Retinal pigment epithelial cell (primary cell): ENCODE data around the gene SUPT3H.

Experiments used
- DNase-seq: peaks from one replicate; pipeline ENCODE4 v3.0.0-alpha.2; 2010; ENCODE audit warnings: low read depth
- H3K4me3 ChIP-seq: 2 replicates; pipeline ENCODE4 v1.5.1; 2011; ENCODE audit warnings: mild to moderate bottlenecking, low read length, control low read depth, moderate library complexity
- TF ChIP-seq, protein P1 (sequence below): conservative IDR thresholded peaks from 2 replicates; pipeline ENCODE4 v1.5.1; 2011; ENCODE audit warnings: low read depth, low read length, control low read depth, inconsistent platforms

The SUPT3H gene

GRCh38 chr6:45222380-45222779 is 155.4 kb downstream of the SUPT3H start:
- no peak overlapping the region for H3K4me3 ChIP-seq
- TF ChIP-seq, protein P1, sequence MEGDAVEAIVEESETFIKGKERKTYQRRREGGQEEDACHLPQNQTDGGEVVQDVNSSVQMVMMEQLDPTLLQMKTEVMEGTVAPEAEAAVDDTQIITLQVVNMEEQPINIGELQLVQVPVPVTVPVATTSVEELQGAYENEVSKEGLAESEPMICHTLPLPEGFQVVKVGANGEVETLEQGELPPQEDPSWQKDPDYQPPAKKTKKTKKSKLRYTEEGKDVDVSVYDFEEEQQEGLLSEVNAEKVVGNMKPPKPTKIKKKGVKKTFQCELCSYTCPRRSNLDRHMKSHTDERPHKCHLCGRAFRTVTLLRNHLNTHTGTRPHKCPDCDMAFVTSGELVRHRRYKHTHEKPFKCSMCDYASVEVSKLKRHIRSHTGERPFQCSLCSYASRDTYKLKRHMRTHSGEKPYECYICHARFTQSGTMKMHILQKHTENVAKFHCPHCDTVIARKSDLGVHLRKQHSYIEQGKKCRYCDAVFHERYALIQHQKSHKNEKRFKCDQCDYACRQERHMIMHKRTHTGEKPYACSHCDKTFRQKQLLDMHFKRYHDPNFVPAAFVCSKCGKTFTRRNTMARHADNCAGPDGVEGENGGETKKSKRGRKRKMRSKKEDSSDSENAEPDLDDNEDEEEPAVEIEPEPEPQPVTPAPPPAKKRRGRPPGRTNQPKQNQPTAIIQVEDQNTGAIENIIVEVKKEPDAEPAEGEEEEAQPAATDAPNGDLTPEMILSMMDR = no peak
- no peak for DNase-seq

GRCh38 chr6:45215759-45216158 is 162.0 kb downstream of the SUPT3H start:
- no peak for DNase-seq
- TF ChIP-seq, protein P1 = no peak
- no peak overlapping the region for H3K4me3 ChIP-seq

DNA sequence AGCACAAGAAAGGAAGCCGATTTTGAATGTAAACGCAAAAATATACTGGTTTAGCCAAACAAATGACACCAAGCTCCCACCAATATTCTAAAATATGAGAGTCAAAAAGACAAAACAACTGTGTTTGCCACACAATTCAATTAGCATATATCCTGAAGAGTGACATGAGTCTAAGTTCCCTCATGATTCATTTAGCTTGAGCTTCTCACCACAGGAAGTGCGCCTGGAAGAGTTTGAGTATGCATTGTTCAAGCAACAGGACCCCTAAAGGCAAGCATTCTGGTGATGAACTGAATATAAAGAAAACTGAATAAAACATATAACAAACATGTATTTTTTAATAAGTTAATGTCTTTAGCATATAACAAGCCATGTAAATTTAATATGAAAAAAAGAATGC is 164.8 kb downstream of the SUPT3H start:
- TF ChIP-seq, protein P1 = no peak
- no peak overlapping the region for H3K4me3 ChIP-seq
- DNase-seq = no peak

DNA sequence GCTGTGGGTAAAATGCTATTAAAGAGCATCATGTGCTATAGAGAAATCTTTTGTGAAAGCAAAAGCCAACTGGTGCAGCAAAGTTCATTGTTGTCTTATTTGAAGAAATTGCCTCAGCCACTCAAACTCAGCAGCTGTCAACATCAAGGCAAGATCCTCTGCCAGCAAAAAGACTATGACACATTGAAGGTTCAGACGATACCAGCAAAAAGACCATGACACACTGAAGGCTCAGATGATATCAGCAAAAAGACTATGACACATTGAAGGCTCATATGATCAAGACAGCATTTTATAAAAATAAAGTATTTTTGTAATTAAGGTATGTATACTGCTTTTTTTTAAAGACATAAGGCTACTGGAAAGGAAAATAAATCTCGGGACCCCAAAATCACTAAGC is 168.0 kb downstream of the SUPT3H start:
- H3K4me3 ChIP-seq = no peak overlapping the region
- TF ChIP-seq, protein P1 = no peak
- no peak for DNase-seq

- DNase-seq = no peak
- no peak overlapping the region for H3K4me3 ChIP-seq
- TF ChIP-seq, protein P1 = no peak
Measured at GRCh38 chr6:45206793-45207492, 170.8 kb downstream of the SUPT3H start.

DNA sequence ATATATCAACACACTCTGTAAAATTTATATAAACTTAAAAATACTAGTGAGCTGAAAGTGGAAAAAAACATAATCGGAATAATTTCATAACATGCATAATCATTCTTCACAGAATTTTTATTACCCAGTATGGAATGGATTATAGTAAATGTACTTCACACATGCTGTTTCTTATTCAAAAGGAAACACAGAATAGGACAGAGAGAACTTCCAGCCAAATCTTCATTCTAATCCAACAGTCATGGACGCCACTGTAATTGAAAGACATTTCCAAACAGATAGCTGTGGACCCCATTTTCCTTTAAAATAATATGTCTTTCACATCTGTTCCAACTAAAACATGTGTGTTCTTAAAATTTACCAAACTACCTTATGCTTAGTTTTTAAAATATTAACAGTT is 176.2 kb downstream of the SUPT3H start:
- no peak for DNase-seq
- TF ChIP-seq, protein P1 = no peak
- H3K4me3 ChIP-seq = no peak overlapping the region

DNA sequence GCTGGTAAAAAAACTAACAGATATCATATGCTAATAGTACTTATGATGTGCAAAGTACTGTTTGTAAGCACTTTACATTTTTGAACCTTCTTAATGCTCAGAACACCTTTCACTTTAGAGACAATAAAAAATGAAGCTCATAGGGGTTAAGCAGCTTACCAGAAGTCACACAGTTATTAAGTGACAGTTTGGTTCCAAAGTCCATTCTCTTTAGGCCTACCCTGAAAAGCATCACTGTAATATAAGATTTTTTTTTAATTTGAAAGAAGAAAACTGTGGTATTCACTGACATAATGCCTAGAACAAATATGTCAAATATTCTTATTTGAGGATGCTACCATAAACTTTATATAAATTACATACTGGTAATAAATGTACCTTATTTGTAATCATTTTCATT is 177.2 kb downstream of the SUPT3H start:
- TF ChIP-seq, protein P1 = no peak
- no peak for DNase-seq
- H3K4me3 ChIP-seq = no peak overlapping the region
